Transverse colon (tissue), 4 donors: ENCODE data around the gene ADM. TPM values are rescaled to one million over a fixed set of nuclear protein-coding genes. Genes with fewer than 3 reads are reported as not detected.

Experiments
- DNase-seq: peaks from one replicate; pipeline ENCODE4 v3.0.0-alpha.2; 2019
- H3K27ac ChIP-seq, 4 donors: fragments of 200-600 bp; sonication (generic); 2 replicates each; pipeline ENCODE4 v1.5.1; 2016 to 2018; ENCODE audit warnings: inconsistent platforms in 4 of 4
- H3K27me3 ChIP-seq: fragments of 200-600 bp; sonication (generic); 2 replicates; pipeline ENCODE4 v1.5.1; 2017; ENCODE audit warnings: inconsistent platforms
- H3K36me3 ChIP-seq, 4 donors: fragments of 200-600 bp; sonication (generic); 2 replicates each; pipeline ENCODE4 v1.5.1; 2017 to 2019; ENCODE audit warnings: inconsistent platforms in 4 of 4
- H3K4me1 ChIP-seq, 4 donors: fragments of 200-600 bp; sonication (generic); 2 replicates each; pipeline ENCODE4 v1.5.1; 2017 to 2020; ENCODE audit warnings: inconsistent platforms in 4 of 4
- H3K4me3 ChIP-seq, 4 donors: fragments of 200-600 bp; sonication (generic); 1 replicate in 1 of 4; 2 replicates in 3 of 4; pipeline versions ENCODE4 v1.5.1 to v1.6.1; 2017 to 2019; ENCODE audit warnings: inconsistent platforms in 4 of 4
- H3K9me3 ChIP-seq, 2 donors: fragments of 200-600 bp; sonication (generic); 2 replicates each; pipeline ENCODE4 v1.5.1; 2017 to 2019; ENCODE audit warnings: inconsistent platforms in 2 of 2
- EP300 ChIP-seq: sonication (generic); formaldehyde crosslinking; IDR thresholded peaks from one replicate; pipeline ENCODE4 v1.6.1; 2017; ENCODE audit warnings: antibody characterized with exemption, low read depth
- POLR2A ChIP-seq: fragments of 450-650 bp; IDR thresholded peaks from one replicate; pipeline ENCODE4 v1.6.1; 2016; ENCODE audit warnings: antibody characterized with exemption, mild to moderate bottlenecking, moderate library complexity
- POLR2AphosphoS5 ChIP-seq, 3 donors: sonication (generic); formaldehyde crosslinking; IDR thresholded peaks; one replicate each; pipeline ENCODE4 v1.6.1; 2016; ENCODE audit warnings: antibody characterized with exemption in 3 of 3
- WGBS, 2 donors: methylation state at CpG; one replicate each; pipeline ENCODE4 v1.1.5; 2018; ENCODE audit warnings: low coverage in 1 of 2; 5-methylcytosine and 5-hydroxymethylcytosine counted together
- in situ Hi-C, 4 donors: fragments of 200-750 bp; cut with MboI; loops; one replicate each; pipeline versions ENCODE4 v1.15.0 to v1.15.1; 2017; ENCODE audit warnings: low sequenced_read_pairs in 3 of 4, low pct_ligation_motif_present in 1 of 4, low pct_unique_long_range_greater_than_20kb in 1 of 4
- intact Hi-C: fragments of 100-400 bp; cut with DNase I; formaldehyde crosslinking; loops from one replicate; pipeline ENCODE4 v1.15.1; 2023; ENCODE audit warnings: low total_unique reads
- total RNA-seq, 4 donors: library from RNA; depleted of rRNA; stranded (reverse); fragments of >200 nt; gene quantifications; one replicate each; pipeline ENCODE4 v1.1.0, GENCODE V29; 2016
- TF ChIP-seq, protein P1 (sequence below), 5 experiments: fragments of 200-600 bp in 3 of 5; fragments of 450-650 bp in 2 of 5; sonication (generic) in 3 of 5; IDR thresholded peaks; 1 replicate in 2 of 5; 2 replicates in 3 of 5; pipeline ENCODE4 v1.5.1; 2016 to 2017; ENCODE audit warnings: antibody characterized with exemption in 5 of 5, inconsistent platforms in 3 of 5, mild to moderate bottlenecking in 2 of 5, moderate library complexity in 1 of 5

Gene ADM
- total RNA-seq, 4 donors from 2014 or later, result 51.9 to 235 (median 157) TPM

DNA sequence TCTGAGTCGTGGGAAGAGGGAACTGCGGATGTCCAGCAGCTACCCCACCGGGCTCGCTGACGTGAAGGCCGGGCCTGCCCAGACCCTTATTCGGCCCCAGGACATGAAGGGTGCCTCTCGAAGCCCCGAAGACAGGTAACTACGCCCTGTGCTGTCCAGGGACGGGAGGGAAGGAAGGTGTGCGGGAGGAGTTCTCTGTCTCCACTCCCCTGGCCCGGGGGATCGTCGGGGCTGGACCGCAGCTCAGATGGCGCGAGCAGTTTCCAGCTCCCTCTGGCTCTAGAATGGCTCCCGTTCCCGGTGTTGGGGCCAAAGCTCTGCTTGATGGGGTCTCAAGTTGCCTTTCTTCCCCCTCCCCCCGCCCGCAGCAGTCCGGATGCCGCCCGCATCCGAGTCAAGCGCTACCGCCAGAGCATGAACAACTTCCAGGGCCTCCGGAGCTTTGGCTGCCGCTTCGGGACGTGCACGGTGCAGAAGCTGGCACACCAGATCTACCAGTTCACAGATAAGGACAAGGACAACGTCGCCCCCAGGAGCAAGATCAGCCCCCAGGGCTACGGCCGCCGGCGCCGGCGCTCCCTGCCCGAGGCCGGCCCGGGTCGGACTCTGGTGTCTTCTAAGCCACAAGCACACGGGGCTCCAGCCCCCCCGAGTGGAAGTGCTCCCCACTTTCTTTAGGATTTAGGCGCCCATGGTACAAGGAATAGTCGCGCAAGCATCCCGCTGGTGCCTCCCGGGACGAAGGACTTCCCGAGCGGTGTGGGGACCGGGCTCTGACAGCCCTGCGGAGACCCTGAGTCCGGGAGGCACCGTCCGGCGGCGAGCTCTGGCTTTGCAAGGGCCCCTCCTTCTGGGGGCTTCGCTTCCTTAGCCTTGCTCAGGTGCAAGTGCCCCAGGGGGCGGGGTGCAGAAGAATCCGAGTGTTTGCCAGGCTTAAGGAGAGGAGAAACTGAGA, 1.4 kb downstream of the ADM start:
- WGBS, 2 donors, result 7% methylated on average over 52 of the region's 65 CpGs; no CpG with 5 or more reads in 1 of the 2 donors
- intact Hi-C loops (loop anchor here (5.0 to 10.0 kb wide), 2 partner anchors 99 to 331 kb away; no protein-coding TSS in a partner anchor), in situ Hi-C loops (loop anchor here in 3 of 4 donors (25.0 kb wide), 2 partner anchors 444 to 544 kb away; no protein-coding TSS in a partner anchor)
- DNase-seq, result peak; percentile 41
- peak in 1 of 3 donors; percentile 48 for TF ChIP-seq POLR2AphosphoS5 (IDR thresholded peaks at IDR 0.05)
- no peak for TF ChIP-seq EP300
- TF ChIP-seq POLR2A, result no peak
- TF ChIP-seq, protein P1, sequence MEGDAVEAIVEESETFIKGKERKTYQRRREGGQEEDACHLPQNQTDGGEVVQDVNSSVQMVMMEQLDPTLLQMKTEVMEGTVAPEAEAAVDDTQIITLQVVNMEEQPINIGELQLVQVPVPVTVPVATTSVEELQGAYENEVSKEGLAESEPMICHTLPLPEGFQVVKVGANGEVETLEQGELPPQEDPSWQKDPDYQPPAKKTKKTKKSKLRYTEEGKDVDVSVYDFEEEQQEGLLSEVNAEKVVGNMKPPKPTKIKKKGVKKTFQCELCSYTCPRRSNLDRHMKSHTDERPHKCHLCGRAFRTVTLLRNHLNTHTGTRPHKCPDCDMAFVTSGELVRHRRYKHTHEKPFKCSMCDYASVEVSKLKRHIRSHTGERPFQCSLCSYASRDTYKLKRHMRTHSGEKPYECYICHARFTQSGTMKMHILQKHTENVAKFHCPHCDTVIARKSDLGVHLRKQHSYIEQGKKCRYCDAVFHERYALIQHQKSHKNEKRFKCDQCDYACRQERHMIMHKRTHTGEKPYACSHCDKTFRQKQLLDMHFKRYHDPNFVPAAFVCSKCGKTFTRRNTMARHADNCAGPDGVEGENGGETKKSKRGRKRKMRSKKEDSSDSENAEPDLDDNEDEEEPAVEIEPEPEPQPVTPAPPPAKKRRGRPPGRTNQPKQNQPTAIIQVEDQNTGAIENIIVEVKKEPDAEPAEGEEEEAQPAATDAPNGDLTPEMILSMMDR (IDR thresholded peaks at IDR 0.05), result peak in 1 of 5 experiments; percentile 9
- Histone ChIP-seq H3K27ac (peak overlapping the region; percentile 90 to 96 (median 92)), H3K36me3 (no peaks in the 10 kb centered on the region), H3K4me3 (peak overlapping the region; percentile 48 to 74 (median 60)), H3K27me3 (peaks cover 3% of the 10 kb centered on the region), H3K4me1 (peaks cover 13 to 66% (median 46%) of the 10 kb centered on the region in 4 donors), H3K9me3 (no peaks in the 10 kb centered on the region)

DNA sequence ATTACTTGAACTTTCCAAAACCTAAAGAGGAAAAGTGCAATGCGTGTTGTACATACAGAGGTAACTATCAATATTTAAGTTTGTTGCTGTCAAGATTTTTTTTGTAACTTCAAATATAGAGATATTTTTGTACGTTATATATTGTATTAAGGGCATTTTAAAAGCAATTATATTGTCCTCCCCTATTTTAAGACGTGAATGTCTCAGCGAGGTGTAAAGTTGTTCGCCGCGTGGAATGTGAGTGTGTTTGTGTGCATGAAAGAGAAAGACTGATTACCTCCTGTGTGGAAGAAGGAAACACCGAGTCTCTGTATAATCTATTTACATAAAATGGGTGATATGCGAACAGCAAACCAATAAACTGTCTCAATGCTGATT, 2.1 kb downstream of the ADM start:
- intact Hi-C loops (loop anchor here (5.0 to 10.0 kb wide), 2 partner anchors 100 to 332 kb away; no protein-coding TSS in a partner anchor), in situ Hi-C loops (loop anchor here in 3 of 4 donors (25.0 kb wide), 2 partner anchors 445 to 545 kb away; no protein-coding TSS in a partner anchor)
- H3K9me3 ChIP-seq, result no peaks in the 10 kb centered on the region
- TF ChIP-seq POLR2AphosphoS5 (IDR thresholded peaks at IDR 0.05), result peak; percentile 31 to 68 (median 67)
- no peak for TF ChIP-seq EP300
- TF ChIP-seq, protein P1 (IDR thresholded peaks at IDR 0.05), result no peak
- peak; percentile 53 for TF ChIP-seq POLR2A
- peaks cover 3% of the 10 kb centered on the region for H3K27me3 ChIP-seq
- H3K27ac ChIP-seq, result peak overlapping the region; percentile 90 to 96 (median 92)
- no peaks in the 10 kb centered on the region for H3K36me3 ChIP-seq
- peak overlapping the region; percentile 48 to 74 (median 60) for H3K4me3 ChIP-seq
- peaks cover 13 to 65% (median 45%) of the 10 kb centered on the region in 4 donors for H3K4me1 ChIP-seq
- no peak for DNase-seq
- 5 to 8% methylated on average over 8 to 9 of the region's 9 CpGs for WGBS, 2 donors

DNA sequence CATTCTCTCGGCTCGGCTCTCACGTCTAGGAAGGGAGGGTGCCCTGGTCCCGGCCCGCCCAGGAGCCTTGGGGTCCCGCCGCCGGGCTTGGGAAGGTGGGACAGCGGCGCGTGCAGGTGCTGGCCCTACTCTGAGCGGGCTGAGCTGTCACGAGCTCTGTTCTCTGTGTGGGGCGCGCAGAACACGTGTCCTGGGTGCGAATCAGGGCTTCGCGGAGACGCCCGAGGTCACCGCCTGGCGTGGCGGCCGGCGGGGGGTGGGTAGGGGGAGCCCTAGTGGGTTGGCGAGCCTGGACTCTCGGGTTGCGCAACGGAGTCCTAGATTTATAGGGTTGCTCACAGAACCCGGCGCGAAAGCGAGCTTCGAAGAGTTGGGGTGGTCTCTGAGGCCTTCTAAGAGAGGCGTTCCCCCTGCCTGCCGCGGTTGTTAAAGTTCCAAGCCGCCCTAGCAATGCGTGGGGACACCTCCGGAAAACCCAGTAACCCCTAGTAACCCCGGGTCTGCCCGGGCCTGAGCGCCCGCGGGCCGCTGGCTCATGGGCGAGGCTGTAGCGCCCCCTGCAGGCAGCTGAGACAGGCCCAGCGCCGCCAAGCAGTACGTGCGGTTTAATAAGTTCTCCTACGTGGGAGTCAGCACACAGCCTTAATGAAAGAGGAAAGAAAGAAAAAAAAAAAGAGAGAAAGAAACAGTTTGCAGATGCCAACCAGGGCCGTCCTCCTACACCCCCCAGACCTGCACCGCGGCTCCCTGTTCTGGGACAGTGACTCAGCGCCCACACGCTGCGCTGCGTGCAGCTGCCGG, 2.7 kb downstream of the ADM start:
- Histone ChIP-seq H3K27me3 (peaks cover 3% of the 10 kb centered on the region), H3K4me1 (peaks cover 13 to 60% (median 41%) of the 10 kb centered on the region in 4 donors), H3K9me3 (no peaks in the 10 kb centered on the region), H3K27ac (peak overlapping the region; percentile 90 to 96 (median 92)), H3K4me3 (peak overlapping the region; percentile 48 to 74 (median 60)), H3K36me3 (no peaks in the 10 kb centered on the region)
- 1 to 3% methylated on average over 9 to 62 of the region's 62 CpGs for WGBS, 2 donors
- intact Hi-C loops (loop anchor here (5.0 to 10.0 kb wide), 2 partner anchors 100 to 333 kb away; no protein-coding TSS in a partner anchor), in situ Hi-C loops (loop anchor here in 3 of 4 donors (25.0 kb wide), 2 partner anchors 445 to 545 kb away; no protein-coding TSS in a partner anchor)
- peak; percentile 89 for DNase-seq
- TF ChIP-seq POLR2A (peak; percentile 53), EP300 (no peak), POLR2AphosphoS5 (IDR thresholded peaks at IDR 0.05) (peak; percentile 53 to 81 (median 73))
- TF ChIP-seq, protein P1 (IDR thresholded peaks at IDR 0.05), result peak; percentile 98 to 100 (median 100)
